Islet precursor cell (in vitro differentiated cells): ENCODE measurements around the gene ZNF3.
"Not testable (repeated sequence)": the region's sequence is repeated elsewhere in the genome, so short reads cannot be mapped to it uniquely, and the experiment has no call there.

Experiments used
- DNase-seq: peaks from one replicate; pipeline ENCODE4 v3.0.0-alpha.2; 2018

Gene ZNF3

DNA sequence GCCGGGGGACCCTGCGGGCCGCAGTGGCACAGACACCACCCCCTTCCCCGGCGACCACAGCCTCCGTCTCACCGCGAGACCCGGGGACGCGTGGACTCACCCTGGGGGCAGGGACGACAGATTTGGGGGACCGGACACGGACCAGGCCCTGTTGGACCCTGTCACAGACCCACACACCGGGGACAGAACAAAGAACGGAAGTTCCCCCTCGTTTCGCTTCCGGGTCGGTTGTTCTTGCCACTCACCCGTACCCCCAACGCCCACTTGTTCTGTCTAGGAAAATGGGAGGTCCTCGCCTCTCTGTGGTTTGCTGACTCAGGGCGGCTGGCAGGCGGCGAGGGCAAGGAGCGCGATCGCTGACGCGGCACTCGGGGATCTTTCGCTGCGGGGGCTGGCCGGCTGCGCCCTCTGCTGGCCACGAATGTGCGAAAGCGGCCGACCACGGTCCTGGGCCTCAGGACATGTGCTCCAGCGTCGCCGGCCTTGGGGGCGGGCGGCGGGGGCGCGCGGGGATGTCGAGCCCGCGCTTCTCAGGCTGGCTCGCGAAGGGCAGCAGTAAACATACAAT, at the start of gene ZNF3:
TSS of gene ZNF3 (minus strand) at position 189 of the 568 bp plus-strand sequence. CDS start 4,366 bp downstream, outside the sequence.
- DNase-seq = peak; percentile 100

DNA sequence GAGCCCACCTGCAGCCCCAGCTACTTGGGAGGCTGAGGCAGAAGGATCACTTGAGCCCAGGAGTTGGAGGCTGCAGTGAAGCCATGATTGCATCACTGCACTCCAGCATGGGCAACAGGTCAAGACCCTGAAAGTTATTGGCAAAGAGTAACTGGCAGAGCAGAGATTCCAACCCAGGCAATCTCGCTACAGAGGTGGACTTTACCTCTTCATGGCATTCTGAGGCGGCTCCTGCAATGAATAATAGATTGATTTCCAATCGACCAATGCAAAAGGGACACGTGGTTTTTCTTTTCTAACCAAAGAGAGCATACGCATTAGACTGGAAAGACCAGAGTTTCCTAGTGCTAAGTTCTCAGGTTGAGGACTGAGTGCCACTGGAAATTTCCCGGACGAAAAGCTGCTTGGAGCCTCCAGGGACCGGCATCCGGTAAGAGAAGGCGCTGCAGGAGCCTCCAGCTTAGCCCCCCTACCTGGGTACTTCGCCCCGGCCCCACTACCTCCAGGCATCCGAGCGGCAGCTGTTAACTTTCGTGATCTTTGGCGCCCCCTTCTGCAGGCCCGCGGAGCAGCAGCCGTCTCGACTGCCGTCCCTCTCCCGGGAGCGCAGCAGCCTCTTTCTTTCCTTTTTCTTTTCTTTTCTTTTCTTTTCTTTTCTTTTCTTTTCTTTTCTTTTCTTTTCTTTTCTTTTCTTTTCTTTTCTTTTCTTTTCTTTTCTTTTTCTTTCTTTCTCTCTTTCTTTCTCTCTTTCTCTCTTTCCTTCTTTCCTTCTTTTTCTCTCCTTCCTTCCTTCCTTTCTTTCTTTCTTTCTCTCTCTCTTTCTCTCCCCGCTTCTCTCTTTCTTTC, 49.3 kb upstream of the ZNF3 start:
- DNase-seq = peak; percentile 87

DNA sequence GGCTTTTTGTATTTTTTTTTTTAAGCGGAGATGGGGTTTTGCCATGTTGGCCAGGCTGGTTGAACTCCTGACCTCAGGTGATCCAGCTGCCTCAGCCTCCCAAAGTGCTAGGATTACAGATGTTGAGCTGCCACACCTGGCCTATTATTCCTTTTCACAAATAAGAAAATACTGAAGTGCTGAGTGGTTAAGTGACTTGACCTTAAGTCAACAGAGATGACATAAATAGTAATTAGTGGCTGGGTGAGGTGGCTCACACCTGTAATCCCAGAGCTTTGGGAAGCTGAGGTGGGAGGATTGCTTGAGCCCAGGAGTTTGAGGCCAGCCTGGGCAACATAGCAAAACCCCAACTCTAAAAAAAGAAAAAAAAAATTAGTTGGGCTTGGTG, 48.7 kb upstream of the ZNF3 start:
- DNase-seq = not testable (repeated sequence)

DNA sequence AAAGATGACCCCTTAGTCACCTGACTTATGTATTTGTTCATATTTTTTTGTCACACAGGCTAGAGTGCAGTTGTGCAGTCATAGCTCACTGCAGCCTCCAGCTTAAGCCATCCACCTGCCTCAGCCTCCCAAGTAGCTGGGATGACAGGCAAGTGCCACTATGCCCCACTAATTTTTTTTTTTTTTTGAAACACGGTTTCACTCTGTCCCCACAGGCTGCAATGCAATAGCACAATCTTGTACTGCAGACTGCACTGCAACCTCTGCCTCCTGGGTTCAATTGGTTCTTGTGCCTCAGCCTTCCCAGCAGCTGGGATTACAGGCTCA, 47.1 kb upstream of the ZNF3 start:
- DNase-seq = no peak

DNA sequence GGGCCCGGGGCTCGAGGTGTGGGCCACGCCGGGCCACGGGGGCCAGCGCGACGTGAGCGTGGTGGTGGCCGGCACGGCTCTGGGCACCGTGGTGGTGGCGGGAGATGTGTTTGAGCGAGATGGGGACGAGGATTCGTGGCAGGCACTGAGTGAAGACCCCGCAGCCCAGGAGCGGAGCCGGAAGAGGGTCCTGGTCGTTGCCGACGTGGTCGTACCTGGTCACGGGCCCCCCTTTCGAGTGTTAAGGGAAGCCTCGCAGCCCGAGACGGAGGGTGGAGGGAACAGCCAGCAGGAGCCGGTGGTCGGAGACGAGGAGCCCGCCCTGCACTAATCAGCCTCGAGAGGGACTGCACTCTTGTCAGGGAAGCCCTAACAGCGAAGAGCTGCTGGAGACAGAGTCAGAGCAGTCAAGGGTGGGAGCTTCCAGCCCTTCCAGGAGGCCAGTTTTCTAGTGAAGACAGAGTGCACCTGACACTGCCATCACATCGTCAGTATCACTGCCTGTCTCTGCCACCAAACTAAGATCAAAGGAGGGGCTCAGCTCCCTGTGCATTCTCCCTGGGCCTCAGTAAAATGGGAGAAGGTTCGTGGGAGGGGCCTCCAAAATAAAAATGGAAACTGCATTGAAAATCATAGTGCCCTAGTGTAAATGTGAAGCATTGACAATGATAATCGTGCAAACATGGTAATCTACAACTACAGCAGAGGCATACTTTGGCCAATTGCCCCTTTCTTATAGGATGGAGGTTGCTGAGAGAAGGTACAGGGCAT, 46.5 kb upstream of the ZNF3 start:
- peak; percentile 74 for DNase-seq

DNA sequence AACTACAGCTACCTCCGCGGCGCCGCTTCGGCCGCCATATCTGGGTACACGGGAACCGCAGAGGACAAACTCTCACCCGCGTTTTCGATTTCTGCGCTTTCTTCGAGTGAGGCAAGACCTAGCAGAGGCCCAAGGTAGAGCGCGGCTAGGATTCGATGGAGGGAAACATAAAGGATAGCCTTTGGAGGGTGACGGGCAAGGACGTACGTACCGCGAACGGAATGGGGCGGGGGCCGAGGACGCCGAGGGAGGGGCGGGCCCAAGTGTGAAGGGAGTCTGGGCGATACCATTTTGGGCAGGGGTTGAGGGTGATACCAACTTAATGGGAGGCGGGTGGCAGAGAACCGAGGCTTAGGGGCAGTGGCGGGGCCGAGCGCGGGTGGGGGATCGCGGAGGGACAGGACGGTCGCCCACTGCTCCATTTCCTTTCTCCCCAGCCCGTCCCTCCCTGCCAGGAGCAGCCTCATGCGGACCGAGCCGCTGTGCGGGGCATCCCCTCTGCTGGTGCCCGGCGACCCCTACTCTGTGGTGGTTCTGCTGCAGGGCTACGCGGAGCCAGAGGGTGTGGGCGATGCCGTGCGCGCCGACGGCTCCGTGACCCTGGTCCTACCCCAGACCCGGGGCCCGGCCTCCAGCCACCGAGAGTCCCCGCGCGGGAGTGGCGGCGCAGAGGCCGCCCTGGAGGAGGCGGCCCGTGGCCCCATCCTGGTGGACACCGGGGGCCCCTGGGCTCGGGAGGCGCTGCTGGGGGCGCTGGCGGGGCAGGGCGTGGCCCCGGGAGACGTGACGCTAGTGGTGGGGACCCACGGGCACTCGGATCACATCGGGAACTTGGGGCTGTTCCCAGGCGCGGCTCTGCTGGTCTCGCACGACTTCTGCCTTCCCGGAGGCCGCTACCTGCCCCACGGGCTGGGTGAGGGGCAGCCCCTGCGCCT, 45.7 kb upstream of the ZNF3 start, which contains the start of gene MBLAC1:
TSS of gene MBLAC1 (plus strand) at position 37 of the 935 bp plus-strand sequence. CDS start at position 466, 429 bp downstream.
- peak; percentile 92 for DNase-seq

DNA sequence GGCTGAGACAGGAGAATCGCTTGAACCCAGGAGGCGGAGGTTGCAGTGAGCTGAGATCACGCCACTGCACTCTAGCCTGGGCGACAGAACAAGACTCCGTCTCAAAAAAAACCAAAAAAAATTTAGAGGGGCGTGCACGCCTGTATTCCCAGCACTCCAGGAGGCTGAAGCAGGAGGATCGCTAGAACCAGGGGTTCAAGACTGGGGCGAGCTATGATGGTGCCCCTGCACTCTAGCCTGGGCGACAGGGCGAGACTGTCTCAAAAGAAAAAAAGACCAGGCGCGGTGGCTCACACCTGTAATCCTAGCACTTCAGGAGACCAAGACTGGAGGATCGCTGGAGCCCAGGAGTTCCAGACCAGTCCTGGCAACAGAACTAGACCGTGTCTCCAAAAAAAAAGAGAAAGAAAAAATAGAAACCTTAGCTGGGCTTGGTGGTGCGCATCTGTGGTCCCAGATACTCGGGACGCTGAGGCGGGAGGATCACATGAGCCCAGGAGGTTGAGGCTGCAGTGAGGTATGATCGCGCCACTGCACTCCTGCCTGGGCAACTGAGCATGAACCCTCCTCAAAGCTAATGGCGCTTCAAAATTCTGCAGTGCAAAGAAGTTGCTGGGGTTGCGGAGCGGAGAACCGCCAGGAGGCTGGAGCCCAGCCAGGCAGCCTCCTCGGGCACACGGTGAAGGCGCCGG, 44.9 kb upstream of the ZNF3 start:
- no peak for DNase-seq

DNA sequence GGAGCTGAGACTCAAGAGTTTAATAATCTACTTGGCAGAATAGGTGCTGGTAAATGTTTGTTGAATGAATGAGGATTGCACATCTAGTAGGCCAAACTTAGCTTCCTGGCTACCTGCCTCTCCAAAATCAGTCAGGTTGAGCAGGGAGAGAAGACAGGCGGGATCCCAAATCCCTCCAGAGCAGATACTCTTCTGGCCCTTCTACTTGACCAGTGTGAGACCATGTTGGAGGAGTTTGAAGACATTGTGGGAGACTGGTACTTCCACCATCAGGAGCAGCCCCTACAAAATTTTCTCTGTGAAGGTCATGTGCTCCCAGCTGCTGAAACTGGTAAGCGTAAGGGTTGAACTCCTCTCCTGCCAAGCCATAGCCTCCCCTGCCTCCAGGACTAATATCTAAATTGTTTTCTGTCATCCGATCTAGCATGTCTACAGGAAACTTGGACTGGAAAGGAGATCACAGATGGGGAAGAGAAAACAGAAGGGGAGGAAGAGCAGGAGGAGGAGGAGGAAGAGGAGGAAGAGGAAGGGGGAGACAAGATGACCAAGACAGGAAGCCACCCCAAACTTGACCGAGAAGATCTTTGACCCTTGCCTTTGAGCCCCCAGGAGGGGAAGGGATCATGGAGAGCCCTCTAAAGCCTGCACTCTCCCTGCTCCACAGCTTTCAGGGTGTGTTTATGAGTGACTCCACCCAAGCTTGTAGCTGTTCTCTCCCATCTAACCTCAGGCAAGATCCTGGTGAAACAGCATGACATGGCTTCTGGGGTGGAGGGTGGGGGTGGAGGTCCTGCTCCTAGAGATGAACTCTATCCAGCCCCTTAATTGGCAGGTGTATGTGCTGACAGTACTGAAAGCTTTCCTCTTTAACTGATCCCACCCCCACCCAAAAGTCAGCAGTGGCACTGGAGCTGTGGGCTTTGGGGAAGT, 43.0 kb upstream of the ZNF3 start:
- DNase-seq = no peak

DNA sequence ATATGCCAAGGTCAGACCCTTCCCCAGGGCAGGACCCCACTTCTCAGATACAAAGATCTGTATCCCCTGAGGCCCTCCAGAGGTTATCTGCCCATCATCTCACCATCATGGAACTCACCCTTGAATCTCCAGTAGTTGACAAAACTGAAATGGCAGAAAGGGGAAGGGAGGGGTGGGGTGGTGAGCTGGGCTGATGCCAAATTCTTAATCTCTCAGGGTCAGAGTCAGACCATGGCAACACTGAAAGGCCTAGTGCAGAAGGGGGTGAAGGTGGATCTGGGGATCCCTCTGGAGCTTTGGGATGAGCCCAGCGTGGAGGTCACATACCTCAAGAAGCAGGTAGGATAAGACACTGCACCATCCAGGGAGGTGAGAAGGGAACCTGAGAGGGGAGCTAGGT, 41.0 kb upstream of the ZNF3 start:
- DNase-seq = no peak

DNA sequence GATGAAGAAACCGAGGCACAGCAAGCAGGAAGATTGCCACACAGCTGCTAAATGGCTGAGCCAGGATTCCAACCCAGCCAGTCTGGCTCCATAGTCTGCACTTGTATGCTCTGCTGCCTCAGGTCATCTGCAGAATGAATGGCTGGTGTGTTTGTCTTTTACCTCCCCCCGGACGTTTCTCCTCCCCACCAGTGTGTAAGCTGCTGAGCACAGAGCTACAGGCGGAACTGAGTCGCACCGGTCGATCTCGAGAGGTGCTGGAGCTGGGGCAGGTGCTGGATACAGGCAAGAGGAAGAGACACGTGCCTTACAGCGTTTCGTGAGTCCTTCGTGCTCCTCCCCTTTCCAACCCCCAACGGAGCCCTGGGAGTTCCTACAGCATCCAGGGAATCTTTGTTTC, 40.5 kb upstream of the ZNF3 start:
- DNase-seq = peak; percentile 74

DNA sequence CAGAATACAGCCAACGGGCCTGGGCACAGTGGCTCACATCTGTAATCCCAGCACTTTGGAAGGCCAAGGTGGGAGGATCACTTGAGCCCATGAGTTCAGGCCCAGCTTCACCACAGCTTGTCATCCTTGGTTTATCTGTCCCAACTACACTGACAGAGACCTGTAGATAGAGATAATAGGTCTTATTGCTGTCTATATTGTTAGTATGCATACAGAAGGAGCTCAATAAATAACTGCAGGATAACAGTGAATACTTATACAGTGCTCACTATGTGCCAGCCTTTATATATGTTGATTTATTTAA, 39.2 kb upstream of the ZNF3 start:
- DNase-seq = no peak

DNA sequence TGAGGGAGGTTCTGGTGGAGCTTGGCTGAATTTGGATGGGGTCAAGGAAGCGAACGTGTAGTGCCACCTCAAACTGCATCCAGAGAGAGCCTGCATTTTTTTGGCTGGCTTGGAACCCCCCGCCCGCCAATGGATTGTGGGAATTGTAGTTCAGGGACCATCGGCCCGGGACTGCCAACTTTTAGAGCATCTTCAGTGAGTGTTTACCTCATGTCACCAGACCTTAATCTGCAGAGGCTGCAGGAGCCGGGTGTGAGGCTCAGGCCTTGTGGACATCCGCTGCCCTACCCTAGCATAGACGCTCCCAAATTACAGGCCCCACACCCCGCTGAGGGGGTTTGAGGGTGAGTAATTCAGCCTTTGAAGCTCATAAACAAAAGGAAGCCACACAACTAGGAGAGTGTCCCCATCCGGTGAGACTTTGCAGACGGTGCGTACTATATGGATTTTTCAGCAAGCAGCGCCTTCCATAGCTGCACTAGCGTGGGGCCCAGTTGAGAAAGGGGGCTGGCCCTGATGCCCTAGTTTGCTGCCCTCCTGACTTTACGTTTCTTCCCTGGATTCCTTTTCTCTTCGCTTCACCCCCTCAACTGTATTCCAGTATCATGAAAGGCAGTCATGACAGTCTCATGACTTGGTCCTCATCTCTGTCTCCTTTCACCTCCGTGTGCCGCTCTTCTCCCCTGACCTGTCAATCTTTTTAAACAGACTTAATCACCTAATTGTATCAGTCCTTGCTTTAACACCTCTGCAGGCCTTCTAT, 38.6 kb upstream of the ZNF3 start:
- DNase-seq = peak; percentile 84

DNA sequence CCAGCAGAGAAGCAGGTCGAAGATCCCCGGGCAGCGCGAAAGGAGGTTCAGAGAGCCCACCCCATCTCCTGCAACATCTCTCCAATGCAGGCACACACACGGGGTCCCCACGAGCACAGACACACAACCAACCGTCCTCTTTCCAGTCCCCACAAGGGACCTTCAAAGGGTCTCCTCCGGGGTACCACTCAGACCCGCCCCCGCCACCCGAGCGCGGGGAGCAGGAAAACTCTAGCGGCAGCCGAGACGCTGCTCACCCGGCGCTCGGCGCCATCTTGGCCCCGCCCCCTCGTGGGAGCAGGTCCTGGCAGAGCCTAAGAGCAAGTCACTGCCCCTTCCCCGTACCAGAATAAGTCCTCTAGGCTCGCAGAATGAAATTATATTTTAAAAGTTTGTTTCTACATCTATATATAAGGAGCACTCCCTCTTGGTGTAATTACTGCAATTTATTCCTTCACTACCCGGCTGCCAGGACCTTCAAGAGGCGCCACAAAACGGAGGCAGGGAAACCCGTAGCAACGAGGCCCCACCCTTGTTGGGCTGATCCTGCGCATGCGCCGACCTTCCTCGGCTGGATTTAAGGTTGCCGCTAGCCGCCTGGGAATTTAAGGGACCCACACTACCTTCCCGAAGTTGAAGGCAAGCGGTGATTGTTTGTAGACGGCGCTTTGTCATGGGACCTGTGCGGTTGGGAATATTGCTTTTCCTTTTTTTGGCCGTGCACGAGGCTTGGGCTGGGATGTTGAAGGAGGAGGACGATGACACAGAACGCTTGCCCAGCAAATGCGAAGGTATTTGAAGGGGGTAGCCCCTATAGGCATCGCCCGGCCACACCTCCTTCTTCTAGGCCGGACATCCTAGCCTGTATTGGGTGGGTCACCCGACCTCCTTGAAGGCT, 37.8 kb upstream of the ZNF3 start, which contains the start of the genes CNPY4 and TAF6:
TSS of gene CNPY4 (plus strand) at position 563 of the 898 bp plus-strand sequence. CDS start at position 674, 111 bp downstream.
TSS of gene TAF6 (minus strand) at position 287 of the 898 bp plus-strand sequence. CDS start 5,149 bp downstream, outside the sequence.
- DNase-seq = peak; percentile 96

DNA sequence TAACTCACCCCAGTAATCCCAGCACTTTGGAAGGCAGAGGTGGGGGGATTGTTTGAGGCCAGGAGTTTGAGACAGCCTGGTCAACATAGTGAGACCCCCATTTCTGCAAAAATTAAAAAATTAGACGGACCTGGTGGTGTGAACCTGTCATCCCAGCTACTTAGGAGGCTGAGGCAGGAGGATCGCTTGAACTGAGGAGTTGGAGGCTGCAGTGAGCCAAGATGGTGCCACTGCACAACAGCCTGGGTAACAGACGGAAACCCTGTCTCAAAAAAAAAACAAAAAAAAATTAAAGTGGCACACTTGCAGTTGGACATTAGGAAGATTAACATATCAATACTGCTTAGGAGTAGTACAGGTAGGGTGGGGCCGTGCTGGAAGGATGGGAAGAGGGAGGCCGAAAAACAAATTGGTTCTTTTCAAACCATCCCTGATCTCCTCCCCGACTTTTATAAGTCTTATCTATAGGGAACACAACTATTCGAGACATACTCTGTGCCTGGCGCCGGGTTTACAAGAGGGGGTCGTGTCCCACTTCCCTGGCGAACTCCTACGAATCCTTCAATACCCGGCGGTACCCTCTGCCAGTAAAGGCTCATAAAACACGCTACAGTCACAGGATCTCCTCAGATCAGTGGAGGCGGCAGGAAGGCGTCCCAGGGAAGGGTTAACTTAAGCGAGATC, 37.0 kb upstream of the ZNF3 start:
- DNase-seq = no peak

DNA sequence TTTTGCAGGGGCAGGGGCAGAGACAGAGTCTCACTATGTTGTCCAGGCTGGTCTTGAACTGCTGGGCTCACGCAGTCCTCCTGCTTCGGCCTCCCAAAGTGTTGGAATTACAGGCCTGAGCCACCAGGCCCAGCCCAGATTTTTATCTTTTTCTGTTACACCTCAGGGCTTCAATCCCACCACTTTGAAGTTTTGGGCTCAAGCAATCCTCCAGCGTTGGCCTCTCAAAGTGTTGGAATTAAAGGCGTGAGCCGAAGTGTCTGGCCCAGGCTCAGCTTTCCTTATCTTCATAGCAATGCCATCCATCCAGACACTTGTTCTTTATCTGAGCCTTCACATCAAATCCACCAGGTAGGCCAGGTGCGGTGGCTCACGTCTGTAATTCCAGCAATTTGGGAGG, 33.5 kb upstream of the ZNF3 start:
- DNase-seq = no peak

DNA sequence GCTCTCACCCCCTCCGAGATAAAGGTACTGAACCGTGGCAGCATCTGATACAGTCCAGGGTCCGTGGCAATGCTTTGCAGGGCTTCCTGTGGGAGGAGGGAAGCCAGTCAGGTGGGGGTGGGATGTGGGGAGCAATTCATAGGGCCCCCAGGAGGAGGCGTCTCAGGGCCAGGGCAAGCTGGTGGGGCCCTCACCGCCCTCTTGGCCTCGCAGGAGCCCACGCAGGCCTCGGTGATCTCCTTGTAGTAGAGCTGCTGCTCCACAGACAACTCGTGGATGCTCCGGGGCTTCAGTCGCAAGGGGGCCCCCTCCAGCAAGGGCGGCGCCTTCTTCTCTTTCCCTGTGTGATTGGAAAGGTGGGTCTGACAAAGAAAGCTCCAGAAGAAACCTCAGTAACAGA, 30.4 kb upstream of the ZNF3 start:
- no peak for DNase-seq

DNA sequence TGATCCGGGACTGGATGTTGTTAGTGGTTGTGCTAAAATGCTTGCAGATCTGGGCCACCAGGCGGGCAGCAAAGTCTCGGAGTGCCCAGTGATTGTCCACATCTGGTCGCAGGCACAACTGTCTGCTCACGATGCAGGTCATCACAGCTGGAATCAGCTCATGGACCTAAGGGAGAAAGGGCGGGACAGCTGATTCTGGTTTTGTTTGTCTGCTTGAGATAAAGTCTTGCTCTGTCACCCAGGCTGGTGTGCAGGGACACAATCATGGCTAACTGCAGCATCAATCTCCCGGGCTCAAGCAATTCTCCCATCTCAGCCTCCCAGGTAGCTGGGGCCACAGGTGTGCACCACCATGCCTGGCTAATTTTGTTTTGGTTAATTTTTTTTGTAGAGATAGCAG, 29.6 kb upstream of the ZNF3 start:
- no peak for DNase-seq

DNA sequence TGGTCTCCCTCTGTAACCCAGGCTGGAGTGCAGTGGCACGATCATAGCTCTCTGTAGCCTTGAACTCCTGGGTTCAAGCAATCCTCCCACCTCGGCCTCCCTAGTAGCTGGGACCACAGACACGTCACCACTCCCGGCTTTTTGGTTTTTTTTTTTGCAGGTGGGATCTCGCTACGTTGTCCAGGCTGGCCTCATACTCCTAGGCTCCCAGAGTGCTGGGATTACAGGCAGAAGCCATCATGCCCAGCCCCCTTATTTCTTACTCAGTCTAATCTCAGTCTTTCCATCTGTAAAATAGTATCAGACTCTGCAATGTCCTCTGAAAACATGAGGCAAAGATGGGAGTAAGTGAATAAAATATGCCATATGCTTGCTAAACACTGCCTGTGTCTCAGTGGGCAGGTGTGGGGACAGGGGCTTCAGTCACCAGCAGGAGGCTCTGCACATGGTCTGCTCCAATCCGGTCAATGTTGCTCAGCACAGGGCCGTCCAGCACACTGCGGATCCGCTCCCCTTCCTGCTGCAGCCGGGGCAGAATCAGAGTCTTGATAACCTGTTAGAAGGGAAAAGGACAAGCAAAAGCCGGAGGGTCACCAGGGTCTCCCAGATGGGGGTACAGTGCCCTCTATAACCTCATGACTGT, 28.1 kb upstream of the ZNF3 start:
- DNase-seq = no peak
